GM19372 (cell line): ENCODE data around the gene KARS1.

Experiments used
- ATAC-seq: cut with Tn5 transposase; IDR thresholded peaks from one replicate; pipeline ENCODE4 v1.9.1; 2021; ENCODE audit warnings: mild to moderate bottlenecking, low read depth, moderate library complexity; ENCODE audit not compliant: unreplicated experiment

The KARS1 gene

DNA sequence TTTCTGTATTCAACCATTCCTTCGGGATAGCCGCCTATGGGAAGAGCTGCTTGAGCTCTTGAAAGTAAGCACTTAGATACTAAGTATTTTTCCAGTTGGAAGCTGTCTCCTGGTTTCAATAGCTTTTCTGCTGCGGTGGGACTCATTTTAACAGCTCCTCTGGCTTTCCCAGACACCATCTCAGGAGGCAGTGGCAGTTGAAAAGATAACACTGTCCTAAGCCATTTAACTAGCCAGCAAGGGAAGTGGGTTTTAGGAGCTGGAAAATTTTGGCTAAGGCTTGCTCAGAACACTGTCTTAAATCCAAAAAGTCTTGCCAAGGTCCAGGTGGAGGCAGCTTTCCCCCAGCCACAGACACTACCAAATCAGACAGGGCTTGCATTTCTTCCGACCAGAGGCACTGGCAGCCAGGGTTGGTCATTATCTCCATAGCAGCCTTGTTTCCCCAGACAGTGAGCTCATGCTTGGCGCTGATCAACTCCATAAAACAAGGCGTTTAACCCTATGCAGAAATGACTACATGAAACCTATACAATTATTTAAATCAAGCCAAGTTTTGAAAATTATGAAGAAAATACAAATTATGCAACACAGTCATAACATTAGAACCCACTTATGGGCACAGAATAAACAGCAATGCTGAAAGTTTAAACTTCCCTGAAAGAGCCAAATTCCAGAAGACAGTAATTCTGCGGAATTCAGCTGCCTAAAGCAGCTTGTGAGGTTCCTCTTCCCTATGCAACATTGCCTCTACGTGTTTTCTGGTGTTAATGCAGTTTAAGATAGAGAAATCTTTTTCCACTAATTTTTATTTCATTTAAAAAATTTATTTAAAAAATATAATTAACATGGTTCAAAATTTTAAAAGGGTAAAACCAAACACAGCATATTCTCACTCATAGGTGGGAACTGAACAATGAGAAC is 56.3 kb downstream of the KARS1 start:
- ATAC-seq: no peak

DNA sequence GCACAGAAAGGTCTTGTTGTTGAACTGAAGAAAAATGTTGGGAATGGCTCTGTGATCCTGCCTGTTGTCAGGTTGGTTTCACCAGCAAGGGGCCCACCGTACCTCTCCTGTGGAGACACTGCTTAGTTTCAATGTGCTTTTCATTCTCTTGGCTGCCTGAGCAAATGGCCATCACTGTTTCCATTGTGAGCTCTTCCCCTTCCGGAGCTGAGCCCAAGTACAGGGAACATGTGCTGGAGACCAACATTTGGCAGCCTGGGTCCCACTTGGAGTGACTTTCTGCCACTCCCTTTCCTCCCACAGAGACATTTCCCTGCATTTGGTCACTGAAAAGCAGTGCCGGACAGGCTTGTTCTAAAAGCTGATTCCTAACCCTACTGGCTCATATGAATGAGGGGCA is 58.2 kb downstream of the KARS1 start:
- no peak for ATAC-seq

DNA sequence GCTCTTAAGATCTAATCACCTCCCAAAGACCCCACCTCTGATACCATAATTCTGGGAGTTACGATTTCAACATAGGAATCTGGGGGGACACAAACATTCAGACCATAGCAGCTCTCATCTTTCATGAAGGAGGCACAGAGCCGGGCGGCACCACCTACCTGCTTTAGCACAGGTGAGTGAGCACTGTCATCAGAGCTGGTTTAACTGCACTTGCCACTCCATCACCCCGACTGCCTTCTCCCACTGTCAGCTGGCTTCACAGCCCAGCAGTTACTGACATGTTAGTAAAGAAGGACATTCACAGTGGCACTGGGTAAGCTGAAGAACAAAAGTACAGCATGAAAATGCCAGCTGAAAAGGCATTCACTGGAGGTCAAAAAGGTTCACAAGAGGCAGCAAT is 58.7 kb downstream of the KARS1 start:
- ATAC-seq: no peak

DNA sequence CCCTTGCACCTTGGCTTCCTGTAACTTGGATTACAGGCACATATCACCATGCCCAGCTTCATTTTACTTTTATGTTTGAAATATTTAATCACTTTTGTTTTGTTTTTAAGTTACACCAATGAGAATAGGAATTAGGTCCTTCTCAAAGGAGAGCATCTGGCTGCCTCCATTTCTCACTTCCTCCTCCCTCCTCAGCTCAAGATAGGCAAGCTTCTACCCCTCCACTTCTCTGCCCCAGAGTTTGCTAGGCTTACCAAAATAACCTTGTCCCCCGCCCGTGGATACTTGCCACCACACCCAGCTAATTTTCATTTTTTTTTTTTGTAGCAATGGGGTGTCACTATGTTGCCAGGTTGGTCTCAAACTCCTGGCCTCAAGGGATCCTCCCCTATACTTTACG is 63.4 kb downstream of the KARS1 start:
- peak; percentile 49 for ATAC-seq

DNA sequence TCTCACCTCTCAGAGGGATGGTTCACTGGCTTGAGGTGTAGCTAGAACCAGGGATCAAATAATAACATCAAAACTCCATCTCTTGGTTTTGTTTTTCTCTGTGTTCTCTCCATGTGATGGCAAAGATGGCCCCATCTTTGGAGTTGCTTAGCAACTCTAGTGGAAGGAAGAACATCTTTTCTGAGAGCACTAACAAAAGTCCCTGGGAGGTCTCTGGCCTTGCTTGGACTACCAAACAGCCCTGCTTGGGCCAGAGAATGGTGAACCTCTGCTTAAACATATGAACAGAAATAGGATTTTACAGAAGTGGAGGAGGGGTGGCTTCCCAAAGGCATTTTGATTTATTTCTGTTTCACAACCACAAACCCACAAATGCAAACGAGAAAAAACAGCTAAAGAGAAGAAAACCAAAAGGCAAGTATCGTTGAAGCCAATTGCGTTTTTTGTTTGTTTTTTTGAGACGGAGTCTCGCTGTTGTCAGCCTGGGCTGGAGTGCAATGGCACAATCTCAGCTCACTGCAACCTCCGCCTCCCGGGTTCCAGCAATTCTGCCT is 68.1 kb downstream of the KARS1 start:
- no peak for ATAC-seq

DNA sequence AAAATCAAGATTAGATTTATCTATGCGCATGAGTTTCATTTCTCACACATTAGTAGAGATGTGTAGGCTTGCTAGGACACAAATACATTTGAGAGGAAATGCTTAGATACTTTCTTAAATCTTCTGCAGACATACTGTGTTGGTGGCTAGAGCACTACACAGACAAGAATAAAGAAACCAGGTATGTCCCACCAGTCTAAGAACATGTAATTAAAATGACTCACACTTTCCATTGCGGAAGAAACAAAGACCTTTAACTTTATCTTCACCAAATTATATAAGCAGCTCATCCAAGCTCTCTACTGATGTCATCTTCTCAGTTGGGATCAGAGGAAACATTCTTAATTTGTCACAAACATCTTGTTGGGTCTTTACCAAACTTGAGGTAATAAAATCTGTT is 68.7 kb downstream of the KARS1 start:
- ATAC-seq: no peak

DNA sequence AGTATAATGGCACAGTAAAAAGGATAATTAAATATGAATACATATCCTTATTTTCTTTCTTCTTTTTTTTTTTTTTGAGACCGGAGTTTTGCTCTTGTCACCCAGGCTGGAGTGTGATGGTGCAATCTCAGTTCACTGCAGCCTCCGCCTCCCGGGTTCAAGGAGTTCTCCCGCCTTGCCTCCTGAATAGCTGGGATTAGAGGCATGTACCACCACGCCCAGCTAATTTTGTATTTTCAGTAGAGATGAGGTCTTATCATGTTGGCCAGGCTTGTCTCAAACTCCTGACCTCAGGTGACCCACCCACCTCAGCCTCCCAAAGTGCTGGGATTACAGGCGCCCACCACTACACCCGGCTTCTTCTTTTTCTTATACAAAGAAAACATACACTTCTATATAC is 69.3 kb downstream of the KARS1 start:
- no peak for ATAC-seq
